Activated T-cell treated with anti-CD3 and anti-CD28 coated beads, Interleukin-2, amount 50 U/mL, for 1 hour (primary cell): ENCODE data around the gene STK39.
"Not testable (repeated sequence)": the region's sequence is repeated elsewhere in the genome, so short reads cannot be mapped to it uniquely, and the experiment has no call there.

Experiments
- DNase-seq: peaks from one replicate; pipeline ENCODE4 v3.0.0-alpha.2; 2020

STK39 gene

GRCh38 chr2:168130346-168130745, 117.0 kb downstream of the STK39 start:
- DNase-seq: no peak

- DNase-seq: no peak
These were observed 120.0 kb downstream of the STK39 start for GRCh38 chr2:168127371-168127770.

GRCh38 chr2:168122210-168122609, 125.2 kb downstream of the STK39 start:
- DNase-seq: not testable (repeated sequence)

- no peak for DNase-seq
These were observed 126.7 kb downstream of the STK39 start for GRCh38 chr2:168120730-168121129.

GRCh38 chr2:168120310-168120709, 127.1 kb downstream of the STK39 start:
- DNase-seq: no peak

GRCh38 chr2:168119515-168120141, 127.8 kb downstream of the STK39 start:
- DNase-seq: no peak

- DNase-seq: no peak
These were observed 128.5 kb downstream of the STK39 start for GRCh38 chr2:168118733-168119514.

- DNase-seq: no peak
These were observed 130.9 kb downstream of the STK39 start for GRCh38 chr2:168116448-168116847.

GRCh38 chr2:168114619-168115018, 132.8 kb downstream of the STK39 start:
- no peak for DNase-seq

- DNase-seq: no peak
These were observed 133.4 kb downstream of the STK39 start for GRCh38 chr2:168114040-168114439.

DNA sequence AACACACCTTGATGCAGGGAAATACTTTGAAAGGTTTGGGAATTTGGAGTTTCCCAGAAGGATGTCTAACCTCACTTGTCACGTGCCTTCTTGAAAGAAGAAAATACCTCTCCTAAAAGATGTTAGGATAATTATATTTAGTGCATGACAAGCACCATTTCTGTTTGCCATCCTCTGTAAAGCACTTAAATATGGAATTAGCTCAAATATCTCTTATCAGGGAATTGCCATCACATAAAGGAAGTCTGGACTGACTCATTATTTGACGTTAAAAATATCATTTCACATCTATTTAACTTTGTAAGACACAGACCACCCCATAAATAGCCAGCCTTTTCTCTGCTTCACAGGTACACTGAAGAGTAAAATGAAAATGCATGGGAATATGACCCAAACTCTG, 140.1 kb downstream of the STK39 start:
- DNase-seq: no peak

- no peak for DNase-seq
These were observed 142.2 kb downstream of the STK39 start for GRCh38 chr2:168105127-168105683.

- no peak for DNase-seq
These were observed 150.0 kb downstream of the STK39 start for GRCh38 chr2:168097431-168097830.

DNA sequence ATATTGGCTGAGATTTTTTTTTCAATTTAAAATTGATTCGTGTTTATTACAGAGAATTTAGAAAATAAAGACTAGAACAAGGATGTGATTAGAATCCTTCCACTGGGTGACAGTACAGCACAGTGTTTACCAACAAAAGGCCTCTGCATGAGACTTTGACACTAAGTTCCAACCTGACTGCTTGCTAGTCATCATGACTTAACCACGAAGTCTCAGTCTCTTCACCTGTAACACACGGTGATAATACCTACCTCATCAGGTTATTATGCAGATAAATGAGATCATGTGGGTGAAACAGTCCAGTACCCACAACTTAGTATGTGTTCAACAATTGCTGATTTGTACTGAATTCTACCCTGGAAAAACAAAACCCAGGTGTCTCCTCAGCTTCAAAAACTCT, 151.2 kb downstream of the STK39 start:
- DNase-seq: no peak

- DNase-seq: no peak
These were observed 155.4 kb downstream of the STK39 start for GRCh38 chr2:168091986-168092385.

- DNase-seq: no peak
These were observed 156.8 kb downstream of the STK39 start for GRCh38 chr2:168090366-168091135.

DNA sequence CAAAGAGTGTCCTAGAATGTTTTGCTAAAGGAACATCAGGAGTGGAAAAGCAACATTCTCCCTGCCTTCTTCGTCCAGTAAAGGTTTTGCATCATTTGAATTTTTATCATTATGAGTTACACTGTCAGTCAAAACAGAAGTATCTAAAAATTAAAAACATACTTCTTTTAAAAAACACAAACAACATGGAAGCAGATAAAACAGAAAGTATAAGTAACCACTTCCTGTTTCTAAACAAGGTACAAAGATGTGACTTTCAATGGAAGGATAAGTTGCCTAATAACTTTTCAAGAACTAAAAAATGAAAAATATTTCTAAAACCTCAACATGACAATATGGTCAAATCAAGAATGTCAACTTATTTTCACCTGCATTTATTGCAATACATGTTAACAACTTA, 158.2 kb downstream of the STK39 start:
- no peak for DNase-seq

GRCh38 chr2:168087401-168087800, 160.0 kb downstream of the STK39 start:
- DNase-seq: no peak

DNA sequence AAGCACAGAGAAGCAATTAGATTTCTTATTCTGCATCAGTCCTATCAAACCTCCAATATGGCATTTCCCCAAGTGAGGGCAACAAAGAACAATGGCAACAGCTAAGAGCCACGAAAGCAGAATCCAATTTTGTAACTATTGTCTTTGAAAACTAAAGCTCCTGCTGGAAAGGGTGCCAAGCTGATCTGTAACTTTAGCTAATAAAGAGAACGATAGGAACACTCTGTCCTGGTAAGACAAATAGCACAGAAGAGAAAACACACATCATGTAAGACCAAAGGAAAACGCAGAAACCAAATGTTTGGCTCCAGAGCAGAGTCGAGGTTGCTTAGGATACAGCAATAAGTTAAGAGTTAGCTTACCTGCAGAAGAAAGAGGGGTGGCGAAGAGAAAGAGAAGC, 160.5 kb downstream of the STK39 start:
- DNase-seq: no peak

DNA sequence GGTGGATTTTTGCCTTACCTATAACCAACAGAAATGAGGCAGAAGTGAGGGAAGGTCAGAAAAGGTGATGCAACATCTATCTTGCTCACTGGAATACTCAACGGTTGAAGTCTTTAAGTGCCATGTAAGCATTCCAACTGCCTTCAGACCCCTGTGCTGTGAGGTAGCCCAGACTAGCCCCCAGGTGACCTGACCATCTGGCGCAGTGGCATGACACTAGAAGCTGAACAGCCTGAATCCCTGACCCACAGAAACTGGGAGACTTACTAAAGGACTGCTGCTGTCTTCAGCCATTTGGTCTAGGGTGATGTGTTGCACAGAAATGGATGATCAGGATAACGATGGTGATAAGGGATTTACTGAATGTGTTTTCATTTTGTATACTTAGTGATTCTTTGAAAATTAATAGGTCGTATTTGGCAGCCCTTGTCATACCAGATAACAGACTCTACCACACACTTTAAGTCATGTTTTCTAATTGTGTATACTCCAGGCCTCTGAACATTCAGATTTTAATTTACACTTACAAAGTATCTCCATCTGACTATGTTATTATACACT, 161.5 kb downstream of the STK39 start:
- no peak for DNase-seq

DNA sequence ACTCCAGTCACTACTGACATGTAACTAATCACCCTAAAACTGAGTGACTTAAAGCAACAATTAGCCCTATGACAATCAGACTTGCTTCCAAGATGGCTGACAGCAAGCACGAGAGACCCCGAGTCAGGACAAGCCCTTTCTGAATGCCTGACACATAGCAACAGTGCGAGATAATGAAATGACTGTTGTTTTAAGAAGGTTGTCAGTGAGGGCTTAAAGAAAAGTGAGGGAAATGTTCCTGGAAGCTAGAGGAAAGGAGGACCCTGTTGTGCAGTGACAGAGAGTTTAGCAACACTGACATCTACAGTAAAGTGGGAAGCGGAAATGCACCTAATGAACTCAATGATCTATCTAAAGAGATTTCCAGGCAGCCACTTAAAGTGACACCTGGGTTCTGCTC, 163.1 kb downstream of the STK39 start:
- no peak for DNase-seq

- DNase-seq: not testable (repeated sequence)
These were observed 165.9 kb downstream of the STK39 start for GRCh38 chr2:168081452-168081851.

DNA sequence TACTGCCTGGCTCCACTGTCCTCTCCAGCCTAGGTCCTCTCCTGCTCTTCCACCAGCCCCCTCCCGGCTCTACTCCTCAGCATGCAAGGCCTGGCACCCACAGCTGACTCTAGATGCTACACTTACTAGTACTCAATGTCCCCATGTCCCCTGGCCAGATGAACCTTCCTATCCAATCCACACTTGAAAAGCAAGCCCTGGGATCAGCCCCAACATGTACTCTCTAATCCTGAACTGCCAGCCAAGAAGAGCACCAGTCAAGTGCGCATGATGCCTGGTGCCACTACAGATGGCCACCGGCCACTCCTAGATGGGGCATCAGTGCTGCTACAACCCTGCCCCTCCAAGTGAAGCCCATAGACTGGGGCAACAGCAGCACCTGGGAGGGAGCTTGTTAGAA, 168.2 kb downstream of the STK39 start:
- no peak for DNase-seq
